Stimulated activated CD4-positive, alpha-beta T cell treated with anti-CD3 and anti-CD28 coated beads, TNF-alpha, amount 100 ng/mL, for 48 hours (primary cell): Measurements from ENCODE around the gene ERH.
"Not testable (repeated sequence)": the region's sequence is repeated elsewhere in the genome, so short reads cannot be mapped to it uniquely, and the experiment has no call there.

Experiments
- DNase-seq, 3 donors: peaks; one replicate each; pipeline ENCODE4 v3.0.0-alpha.2; 2020; ENCODE audit warnings: low read depth in 3 of 3

The ERH gene

GRCh38 chr14:69398818-69399210, 715 bp upstream of the ERH start:
- no peak for DNase-seq

- DNase-seq, result no peak
These were observed 2.2 kb downstream of the ERH start for GRCh38 chr14:69395929-69396328.

GRCh38 chr14:69392481-69392880, 5.6 kb downstream of the ERH start:
- DNase-seq, result no peak

GRCh38 chr14:69391400-69391799, 6.7 kb downstream of the ERH start:
- not testable (repeated sequence) for DNase-seq

GRCh38 chr14:69387311-69387710, 10.8 kb downstream of the ERH start:
- DNase-seq, result no peak

- no peak for DNase-seq
These were observed 19.8 kb downstream of the ERH start for GRCh38 chr14:69378274-69378673.

- no peak for DNase-seq
These were observed 21.7 kb downstream of the ERH start for GRCh38 chr14:69376439-69376838.

- DNase-seq, result no peak
These were observed 22.4 kb downstream of the ERH start for GRCh38 chr14:69375722-69376121.

GRCh38 chr14:69375182-69375581, 22.9 kb downstream of the ERH start:
- DNase-seq, result no peak

- no peak for DNase-seq
These were observed 23.9 kb downstream of the ERH start for GRCh38 chr14:69374235-69374634.

GRCh38 chr14:69373104-69373503, 25.0 kb downstream of the ERH start:
- no peak for DNase-seq

- DNase-seq, result no peak
These were observed 26.0 kb downstream of the ERH start for GRCh38 chr14:69372146-69372545.

- no peak for DNase-seq
These were observed 28.0 kb downstream of the ERH start for GRCh38 chr14:69370061-69370460.

GRCh38 chr14:69368381-69368780, 29.7 kb downstream of the ERH start:
- DNase-seq, result no peak

- no peak for DNase-seq
These were observed 31.3 kb downstream of the ERH start for GRCh38 chr14:69366761-69367160.

- no peak for DNase-seq
These were observed 32.0 kb downstream of the ERH start for GRCh38 chr14:69366069-69366468.

GRCh38 chr14:69364378-69364777, 33.7 kb downstream of the ERH start:
- DNase-seq, result no peak

- no peak for DNase-seq
These were observed 34.1 kb downstream of the ERH start for GRCh38 chr14:69363964-69364363.

- no peak for DNase-seq
These were observed 35.0 kb downstream of the ERH start for GRCh38 chr14:69363055-69363454.

- no peak for DNase-seq
These were observed 37.5 kb downstream of the ERH start for GRCh38 chr14:69360438-69361108.

GRCh38 chr14:69358966-69359365, 39.1 kb downstream of the ERH start:
- no peak for DNase-seq

GRCh38 chr14:69358233-69358963, 39.7 kb downstream of the ERH start:
- DNase-seq, result peak; percentile 32 to 64 (median 48)

GRCh38 chr14:69357544-69358200, 40.4 kb downstream of the ERH start:
- DNase-seq, result no peak
